Measurements from ENCODE around the gene ACIN1.
A peak's percentile ranks its signal among the peaks of the same experiment; 100 is the strongest.

ACIN1 gene

DNA sequence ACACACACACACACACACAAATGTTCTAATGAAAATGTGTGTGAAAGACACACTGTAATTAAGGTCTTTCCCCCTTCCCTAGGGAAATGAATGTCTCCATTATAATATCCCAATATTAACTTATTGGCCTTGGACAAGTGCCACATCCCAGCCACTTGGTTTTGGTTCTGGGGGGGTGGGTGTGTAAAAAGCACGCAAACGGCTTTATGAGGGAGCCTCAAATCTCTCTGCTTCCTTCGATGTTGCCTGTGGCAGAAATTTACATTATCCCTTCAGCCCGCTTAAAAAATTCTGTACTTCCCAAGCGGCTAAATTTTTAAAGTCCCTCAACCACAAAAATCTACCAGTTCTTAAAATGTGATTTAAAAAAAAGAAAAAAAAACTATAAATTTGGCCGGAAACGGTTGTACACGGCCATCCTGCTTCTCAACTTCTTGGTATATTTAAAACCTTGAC lies 85.4 kb downstream of the ACIN1 start:
- Histone ChIP-seq H3K4me3 (ENCODE audit: low read length in 2 of 2) (peak overlapping the region; percentile 77 to 83), H3K36me3 (ENCODE audit: control insufficient read depth in 2 of 2, insufficient read depth in 2 of 2, low read length in 2 of 2) (no peaks in the 10 kb centered on the region), H3K9me3 (ENCODE audit: control insufficient read depth in 2 of 2, low read length in 2 of 2) (no peaks in the 10 kb centered on the region), H3K27ac (ENCODE audit: low read length) (no peak overlapping the region), H3K9ac (ENCODE audit: low read length in 2 of 2) (peak overlapping the region in 1 of 2 donors; percentile 79), H3K27me3 (ENCODE audit: control insufficient read depth in 1 of 2, insufficient read depth in 2 of 2, low read length in 2 of 2) (no peaks in the 10 kb centered on the region), H3K4me1 (ENCODE audit: control insufficient read depth, insufficient read depth, low read length) (peaks cover 8% of the 10 kb centered on the region)

DNA sequence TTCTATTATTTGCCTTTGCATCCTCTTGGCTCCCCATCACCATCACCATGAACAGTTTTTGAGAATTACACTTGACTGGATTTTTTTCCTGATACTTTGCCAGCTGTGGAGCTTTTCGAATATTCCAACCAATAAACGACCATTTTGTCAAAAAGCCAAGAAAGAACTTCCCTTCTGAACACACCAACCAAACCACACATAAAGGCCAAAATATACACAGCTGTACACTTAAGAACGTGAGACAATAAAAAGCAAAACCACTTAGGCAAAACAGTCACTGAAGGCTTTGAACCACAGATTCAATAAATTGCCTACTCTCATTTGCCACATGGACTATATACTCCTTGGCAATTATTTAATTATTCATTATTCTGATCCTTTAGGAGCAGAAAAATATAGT lies 86.1 kb downstream of the ACIN1 start:
- Histone ChIP-seq H3K9me3 (ENCODE audit: control insufficient read depth in 2 of 2, low read length in 2 of 2) (no peaks in the 10 kb centered on the region), H3K4me1 (ENCODE audit: control insufficient read depth, insufficient read depth, low read length) (peaks cover 8% of the 10 kb centered on the region), H3K4me3 (ENCODE audit: low read length in 2 of 2) (no peak overlapping the region), H3K9ac (ENCODE audit: low read length in 2 of 2) (no peak overlapping the region), H3K36me3 (ENCODE audit: control insufficient read depth in 2 of 2, insufficient read depth in 2 of 2, low read length in 2 of 2) (no peaks in the 10 kb centered on the region), H3K27ac (ENCODE audit: low read length) (no peak overlapping the region), H3K27me3 (ENCODE audit: control insufficient read depth in 1 of 2, insufficient read depth in 2 of 2, low read length in 2 of 2) (no peaks in the 10 kb centered on the region)

Data from stomach smooth muscle (tissue), 2 donors.